ENCODE data around the gene GGTLC1.

The GGTLC1 gene

DNA sequence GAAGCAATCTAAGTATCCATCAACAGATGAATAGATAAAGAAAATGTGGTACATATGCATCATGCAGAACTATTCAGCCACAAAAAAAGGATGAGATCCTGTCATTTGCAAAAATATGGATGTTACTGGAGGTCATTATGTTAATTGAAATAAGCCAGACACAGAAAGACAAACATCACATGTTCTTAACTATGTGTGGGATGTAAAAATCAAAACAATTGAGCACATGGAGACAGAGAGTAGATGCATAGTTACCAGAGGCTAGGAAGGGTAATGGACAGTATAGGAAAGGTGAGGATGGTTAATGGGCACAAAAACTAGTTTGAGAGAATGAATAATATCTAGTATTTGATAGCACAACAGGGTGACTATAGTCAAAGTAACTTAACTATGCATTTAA is 26.3 kb downstream of the GGTLC1 start:
- no peak for DNase-seq

DNA sequence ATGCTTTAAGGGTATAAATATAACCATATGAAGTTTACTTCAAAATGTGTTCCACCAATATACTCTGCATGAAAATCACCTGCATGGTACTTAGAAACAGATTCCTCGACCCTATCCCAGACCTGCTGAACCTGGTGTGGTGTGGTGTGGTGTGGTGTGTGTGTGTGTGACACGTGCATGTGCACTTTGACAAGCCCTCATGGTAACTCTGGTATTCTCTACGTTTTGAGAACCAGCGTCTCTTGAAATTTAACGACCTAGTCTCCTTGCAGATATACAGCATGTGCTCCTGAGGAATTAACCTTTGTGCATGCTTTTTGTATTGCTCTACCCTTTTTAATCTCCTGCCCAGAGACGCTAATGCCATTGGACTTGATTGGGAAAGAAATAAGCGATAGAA is 29.5 kb downstream of the GGTLC1 start:
- no peak for DNase-seq

DNA sequence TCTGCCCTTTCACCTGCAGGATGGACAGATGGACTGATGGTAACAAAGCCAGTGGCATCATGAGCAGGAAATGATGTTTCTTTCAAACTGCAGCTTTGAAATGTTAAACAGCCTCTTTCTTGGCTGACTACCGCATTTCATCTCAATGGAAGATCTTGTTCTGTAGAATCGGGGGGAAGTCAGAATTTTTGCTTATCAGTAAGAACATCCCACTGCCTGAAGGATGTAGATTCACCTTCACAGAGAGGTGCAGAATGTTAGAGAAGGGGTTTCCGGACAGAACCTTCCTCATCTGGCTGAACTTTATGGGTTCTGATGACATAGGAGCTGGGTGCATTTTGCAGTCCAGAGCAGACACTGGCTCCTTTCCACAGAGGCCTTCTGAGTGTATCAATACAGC is 32.7 kb downstream of the GGTLC1 start:
- no peak for DNase-seq

- no peak for DNase-seq
These were observed 34.4 kb downstream of the GGTLC1 start for GRCh38 chr20:23954008-23954745.

- DNase-seq, result no peak
These were observed 42.4 kb downstream of the GGTLC1 start for GRCh38 chr20:23946206-23946605.

GRCh38 chr20:23943304-23943703 is 45.3 kb downstream of the GGTLC1 start:
- no peak for DNase-seq

GRCh38 chr20:23939641-23940040 is 48.9 kb downstream of the GGTLC1 start:
- DNase-seq, result no peak

DNA sequence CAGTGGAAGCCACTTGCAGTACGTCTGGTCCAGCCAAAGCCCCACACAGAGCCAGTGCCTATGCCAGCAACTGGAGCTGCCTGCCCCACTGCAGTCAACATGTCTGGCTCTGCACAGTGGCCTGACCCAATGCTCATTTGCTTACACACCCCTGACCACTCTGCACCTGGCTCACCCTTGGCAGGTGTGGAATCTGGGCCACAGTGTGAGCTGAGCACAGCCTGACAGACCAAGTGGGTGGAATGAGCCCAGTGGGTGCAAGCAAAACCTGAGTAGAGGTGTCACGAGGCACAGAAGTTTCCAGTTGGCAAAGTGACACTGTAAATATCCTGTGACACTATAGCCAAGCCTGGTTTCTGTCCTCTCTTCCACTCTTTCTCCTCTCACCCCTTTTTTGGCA is 49.5 kb downstream of the GGTLC1 start:
- no peak for DNase-seq

- DNase-seq, result no peak
These were observed 50.5 kb downstream of the GGTLC1 start for GRCh38 chr20:23938118-23938438.

- DNase-seq, result peak; percentile 16
These were observed 51.1 kb downstream of the GGTLC1 start for GRCh38 chr20:23937303-23938117.

Data from NCI-H2029 treated with DMSO at 0.1 percent for 48 hours (cell line).